Hepatocyte (in vitro differentiated cells): ENCODE results near the gene SAXO2. TPM values are rescaled to one million over a fixed set of nuclear protein-coding genes. Genes with fewer than 3 reads are reported as not detected.
"Not testable (repeated sequence)": the region's sequence is repeated elsewhere in the genome, so short reads cannot be mapped to it uniquely, and the experiment has no call there.

ENCODE experiments used
- DNase-seq: peaks from one replicate; pipeline ENCODE4 v3.0.0-alpha.2; 2016; ENCODE audit warnings: low spot score
- H2AFZ ChIP-seq: fragments of 200-600 bp; sonication (generic); 2 replicates; pipeline ENCODE4 v1.6.0; 2016; ENCODE audit warnings: antibody characterized with exemption, mild to moderate bottlenecking
- H3K27ac ChIP-seq: fragments of 200-600 bp; sonication (generic); 2 replicates; pipeline ENCODE4 v1.5.1; 2016; ENCODE audit warnings: mild to moderate bottlenecking
- H3K27me3 ChIP-seq: fragments of 200-600 bp; sonication (generic); 2 replicates; pipeline ENCODE4 v1.6.1; 2016
- H3K36me3 ChIP-seq: fragments of 200-600 bp; sonication (generic); replicated peaks from 2 replicates; pipeline ENCODE4 v1.5.1; 2016; ENCODE audit warnings: low read depth; ENCODE audit not compliant: insufficient read depth
- H3K4me1 ChIP-seq: fragments of 200-600 bp; sonication (generic); 2 replicates; pipeline ENCODE4 v1.5.1; 2016; ENCODE audit warnings: mild to moderate bottlenecking, moderate library complexity; ENCODE audit not compliant: insufficient read depth
- H3K4me2 ChIP-seq: fragments of 200-600 bp; sonication (generic); 2 replicates; pipeline ENCODE4 v1.6.0; 2016
- H3K4me3 ChIP-seq: fragments of 200-600 bp; sonication (generic); 2 replicates; pipeline ENCODE4 v1.5.1; 2016; ENCODE audit warnings: mild to moderate bottlenecking
- H3K79me2 ChIP-seq: fragments of 200-600 bp; sonication (generic); 2 replicates; pipeline ENCODE4 v1.6.0; 2017; ENCODE audit warnings: mild to moderate bottlenecking
- H3K9me2 ChIP-seq: fragments of 200-600 bp; sonication (generic); replicated peaks from 2 replicates; pipeline ENCODE4 v1.6.0; 2017; ENCODE audit warnings: mild to moderate bottlenecking; ENCODE audit not compliant: insufficient read depth
- H3K9me3 ChIP-seq: fragments of 200-600 bp; sonication (generic); 2 replicates; pipeline ENCODE4 v1.5.1; 2016; ENCODE audit warnings: low read depth, mild to moderate bottlenecking
- H4K20me1 ChIP-seq: fragments of 200-600 bp; sonication (generic); 2 replicates; pipeline ENCODE4 v1.6.0; 2016; ENCODE audit warnings: mild to moderate bottlenecking; ENCODE audit not compliant: insufficient read depth, poor library complexity, severe bottlenecking
- WGBS: methylation state at CpG from one replicate; pipeline ENCODE4 v1.1.6; 2016; ENCODE audit warnings: low lambda C conversion rate; ENCODE audit errors: missing lambda C conversion rate; 5-methylcytosine and 5-hydroxymethylcytosine counted together
- polyA plus RNA-seq: library from polyadenylated mRNA; unstranded; fragments of >200 nt; fragmentation: Nextera tagmentation; extraction: Ambion mirVana; gene quantifications from 2 replicates; pipeline ENCODE4 v1.2.1, GENCODE V29; 2016
- total RNA-seq: library from RNA; depleted of rRNA; stranded (reverse); fragments of >200 nt; gene quantifications from 2 replicates; pipeline ENCODE4 v1.2.3, GENCODE V29; 2014

Gene SAXO2
- total and polyA plus RNA-seq, 2 experiments from 2014 or later: 2.0 to 2.3 TPM

GRCh38 chr15:82333603-82334553 is 71.3 kb downstream of the SAXO2 start:
- 97% methylated on average over 8 of the region's 43 CpGs for WGBS
- H3K4me3 ChIP-seq, H3K79me2 ChIP-seq, H3K9me2 ChIP-seq, H3K27ac ChIP-seq, H4K20me1 ChIP-seq, H3K4me1 ChIP-seq, H3K9me3 ChIP-seq, H2AFZ ChIP-seq, H3K36me3 ChIP-seq, H3K27me3 ChIP-seq, H3K4me2 ChIP-seq, DNase-seq: not testable (repeated sequence)

Other genes with a start within 250 kb of the SAXO2 start
- gene MEX3B, start 216.8 kb upstream of the SAXO2 start, total RNA-seq: 6.9 and 10.0 TPM in 2 replicates
- 2.6 and 4.8 TPM in 2 replicates for gene MEX3B, start 216.8 kb upstream of the SAXO2 start, polyA plus RNA-seq
- 17.5 and 19.0 TPM in 2 replicates for gene EFL1, start 84 bp upstream of the SAXO2 start, total RNA-seq
- 9.7 and 11.6 TPM in 2 replicates for gene EFL1, start 84 bp upstream of the SAXO2 start, polyA plus RNA-seq
- 0.28 and 1.3 TPM in 2 replicates for gene GOLGA6L10, start 86.7 kb downstream of the SAXO2 start, total RNA-seq
- 0.65 and 1.0 TPM in 2 replicates for gene GOLGA6L10, start 86.7 kb downstream of the SAXO2 start, polyA plus RNA-seq
- 2.2 and 3.3 TPM in 2 replicates for gene GOLGA6L9, start 167.0 kb downstream of the SAXO2 start, total RNA-seq
- gene GOLGA6L9, start 167.0 kb downstream of the SAXO2 start, polyA plus RNA-seq: 1.0 and 1.7 TPM in 2 replicates